GM18868 (cell line): ENCODE data around the gene SLC25A25.

Source experiments
- ATAC-seq: cut with Tn5 transposase; IDR thresholded peaks from one replicate; pipeline ENCODE4 v1.9.1; 2021; ENCODE audit warnings: mild to moderate bottlenecking, moderate library complexity; ENCODE audit not compliant: unreplicated experiment

SLC25A25 gene

GRCh38 chr9:128096616-128097536, 28.8 kb downstream of the SLC25A25 start:
- ATAC-seq, result no peak

GRCh38 chr9:128097543-128098296, 29.7 kb downstream of the SLC25A25 start:
- no peak for ATAC-seq

- ATAC-seq, result no peak
Measured at GRCh38 chr9:128098297-128099230, 30.5 kb downstream of the SLC25A25 start.

GRCh38 chr9:128099231-128099931, 31.3 kb downstream of the SLC25A25 start:
- no peak for ATAC-seq

- no peak for ATAC-seq
Measured at GRCh38 chr9:128099932-128100491, 32.0 kb downstream of the SLC25A25 start.

GRCh38 chr9:128100581-128100980, 32.5 kb downstream of the SLC25A25 start:
- no peak for ATAC-seq

GRCh38 chr9:128101231-128101661, 33.2 kb downstream of the SLC25A25 start:
- no peak for ATAC-seq

- ATAC-seq, result no peak
Measured at GRCh38 chr9:128101690-128102089, 33.7 kb downstream of the SLC25A25 start.

- no peak for ATAC-seq
Measured at GRCh38 chr9:128102196-128102595, 34.2 kb downstream of the SLC25A25 start.

GRCh38 chr9:128102861-128103588, 35.0 kb downstream of the SLC25A25 start:
- ATAC-seq, result no peak

GRCh38 chr9:128103589-128103962, 35.5 kb downstream of the SLC25A25 start:
- no peak for ATAC-seq

- ATAC-seq, result no peak
Measured at GRCh38 chr9:128104171-128104618, 36.2 kb downstream of the SLC25A25 start.

GRCh38 chr9:128105538-128106175, 37.6 kb downstream of the SLC25A25 start:
- ATAC-seq, result no peak

- no peak for ATAC-seq
Measured at GRCh38 chr9:128106181-128106939, 38.3 kb downstream of the SLC25A25 start.

- ATAC-seq, result no peak
Measured at GRCh38 chr9:128106940-128107467, 39.0 kb downstream of the SLC25A25 start.

GRCh38 chr9:128107468-128108268, 39.6 kb downstream of the SLC25A25 start:
- ATAC-seq, result no peak
